ENCODE results near the gene PI4KA.

Gene PI4KA

DNA sequence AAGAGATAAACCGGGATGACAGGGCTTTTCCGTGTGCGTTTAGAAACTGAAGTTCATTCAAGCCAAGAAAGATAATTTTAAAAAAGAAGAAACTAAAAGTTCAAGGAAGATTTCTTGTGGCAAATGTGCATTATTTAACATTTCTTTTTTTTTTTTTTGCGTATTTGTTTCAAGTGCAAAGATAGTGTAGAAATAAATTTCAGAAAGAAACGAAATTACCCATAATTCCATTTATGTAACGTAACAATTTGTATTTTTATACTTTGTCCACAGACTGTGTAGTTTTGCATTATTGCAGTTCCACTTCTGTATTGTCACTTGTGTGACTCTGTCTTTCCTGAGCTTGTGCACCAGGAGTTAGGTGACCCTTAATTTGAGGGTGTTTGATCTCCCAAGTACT lies 24.2 kb upstream of the PI4KA start:
- in situ Hi-C loops (cut with MboI; ENCODE audit: low sequenced_read_pairs): loop anchor here (25.0 kb wide), 1 partner anchor 779 kb away; the partner anchor contains the start of gene PPIL2

- in situ Hi-C loops (cut with MboI; ENCODE audit: low sequenced_read_pairs): loop anchor here (25.0 kb wide), 1 partner anchor 780 kb away; the partner anchor contains the start of gene PPIL2
These were observed 23.5 kb upstream of the PI4KA start for GRCh38 chr22:20881869-20882815.

- in situ Hi-C loops (cut with MboI; ENCODE audit: low sequenced_read_pairs): loop anchor here (25.0 kb wide), 1 partner anchor 781 kb away; the partner anchor contains the start of gene PPIL2
These were observed 22.6 kb upstream of the PI4KA start for GRCh38 chr22:20881231-20881630.

DNA sequence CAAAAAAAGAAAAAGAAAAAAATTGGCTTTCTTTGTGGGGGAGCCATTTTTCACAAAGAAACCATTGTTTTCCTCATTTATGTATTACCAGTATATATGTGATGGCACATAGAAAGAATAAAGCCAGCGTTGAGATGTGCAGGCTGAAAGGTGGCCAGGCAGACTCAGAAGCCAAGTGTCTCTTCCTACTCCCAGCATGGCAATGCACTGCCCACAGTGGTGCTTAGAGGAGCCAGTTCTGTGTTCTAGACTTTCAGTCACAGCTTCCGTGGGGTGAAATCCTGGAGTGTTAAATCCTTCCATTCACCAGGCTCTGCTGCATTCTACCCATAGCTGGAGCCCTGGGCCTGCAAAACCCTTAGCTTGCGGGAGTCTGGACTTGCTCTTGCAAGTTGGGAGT lies 19.1 kb upstream of the PI4KA start:
- in situ Hi-C loops (cut with MboI; ENCODE audit: low sequenced_read_pairs): loop anchor here (25.0 kb wide), 1 partner anchor 785 kb away; the partner anchor contains the start of gene PPIL2

DNA sequence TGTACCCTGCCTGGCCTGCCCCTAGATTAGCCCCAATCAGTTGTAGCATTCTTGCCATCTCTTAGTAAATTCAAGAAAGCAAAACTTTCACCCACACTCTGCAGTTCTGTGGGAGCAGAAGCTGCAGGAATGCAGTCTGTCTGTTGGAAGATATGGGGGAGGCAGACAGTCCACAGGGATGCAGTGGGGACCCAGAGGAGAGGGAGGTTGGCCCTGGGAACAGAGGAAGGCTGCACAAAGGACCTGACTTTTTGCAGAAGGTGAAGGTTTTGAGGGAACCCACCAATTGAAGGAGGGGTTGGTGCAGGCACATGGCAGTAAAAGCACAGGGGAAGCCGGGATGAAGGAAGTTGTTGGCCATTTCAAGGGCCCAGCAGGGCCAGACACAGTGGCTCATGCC lies 16.7 kb upstream of the PI4KA start:
- in situ Hi-C loops (cut with MboI; ENCODE audit: low sequenced_read_pairs): loop anchor here (25.0 kb wide), 1 partner anchor 787 kb away; the partner anchor contains the start of gene PPIL2

- in situ Hi-C loops (cut with MboI; ENCODE audit: low sequenced_read_pairs): no loop called here
These were observed 14.6 kb upstream of the PI4KA start for GRCh38 chr22:20873214-20873613.

DNA sequence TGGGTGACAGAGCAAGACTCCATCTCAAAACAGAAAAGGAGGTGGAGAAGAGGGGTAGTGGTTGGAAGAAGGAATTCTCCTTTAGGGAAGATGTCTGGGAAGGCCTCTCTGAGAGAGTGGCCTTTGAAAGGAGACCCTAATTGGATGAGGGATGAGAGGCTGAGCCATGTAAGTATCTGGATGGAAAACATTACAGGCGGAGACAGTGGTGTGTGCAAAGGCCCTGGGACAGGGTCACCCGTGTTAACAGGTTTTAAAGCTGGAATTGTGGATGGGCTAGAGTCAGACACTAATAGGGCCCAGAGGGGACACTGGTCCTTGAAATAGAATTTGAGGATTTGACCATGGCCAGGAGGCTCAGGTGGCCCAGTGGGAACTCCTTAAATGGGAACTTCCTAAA lies 10.6 kb upstream of the PI4KA start:
- in situ Hi-C loops (cut with MboI; ENCODE audit: low sequenced_read_pairs): no loop called here

- in situ Hi-C loops (cut with MboI; ENCODE audit: low sequenced_read_pairs): no loop called here
These were observed 9.7 kb upstream of the PI4KA start for GRCh38 chr22:20868025-20868962.

GRCh38 chr22:20867179-20868024 lies 8.8 kb upstream of the PI4KA start:
- in situ Hi-C loops (cut with MboI; ENCODE audit: low sequenced_read_pairs): no loop called here

DNA sequence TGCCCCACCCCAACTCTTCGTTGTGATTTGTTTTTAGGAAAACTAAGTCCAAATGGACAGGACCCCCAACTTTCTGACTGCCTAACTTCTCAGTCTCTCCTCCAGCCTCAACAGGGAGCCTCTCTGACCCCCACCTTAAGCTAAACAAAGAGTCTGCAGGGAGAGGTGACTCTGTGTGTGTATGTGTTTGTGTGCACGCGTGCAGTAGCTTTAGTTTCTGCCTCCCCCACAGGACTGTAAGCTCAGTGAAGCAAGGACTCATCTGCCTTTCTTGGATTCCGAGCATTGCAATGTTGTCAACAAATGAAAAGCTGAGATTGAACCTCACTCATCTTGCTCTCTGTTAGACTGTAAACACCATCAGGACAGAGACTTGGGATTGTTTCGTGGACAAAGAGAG lies 8.1 kb upstream of the PI4KA start:
- in situ Hi-C loops (cut with MboI; ENCODE audit: low sequenced_read_pairs): no loop called here

DNA sequence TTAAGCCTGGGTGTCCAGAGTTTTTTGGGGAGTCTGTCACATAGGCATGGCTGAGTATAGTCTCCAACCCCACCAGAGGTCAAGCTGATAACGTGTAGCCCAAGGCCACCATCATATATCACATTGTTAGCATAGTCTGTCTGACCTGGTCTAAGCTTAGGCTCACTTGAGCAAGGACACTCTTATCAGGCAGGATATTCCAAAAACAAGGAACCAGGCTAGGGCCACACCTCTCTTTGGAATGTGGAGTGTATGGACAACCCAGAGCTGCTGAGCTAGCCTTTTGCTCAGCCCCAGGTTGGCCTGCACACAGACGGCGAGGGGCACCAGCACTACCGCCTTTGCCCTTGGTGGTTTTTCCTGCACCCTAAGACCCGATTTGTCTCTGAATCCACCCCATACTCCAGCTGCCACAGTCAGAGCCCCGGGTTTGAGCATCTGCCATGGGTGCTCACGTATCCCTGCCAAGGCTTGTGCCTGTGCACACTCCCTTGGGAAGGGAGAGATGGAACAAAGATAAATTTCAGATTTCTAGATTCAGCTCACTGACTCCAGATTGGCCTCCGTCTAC lies 7.3 kb upstream of the PI4KA start:
- in situ Hi-C loops (cut with MboI; ENCODE audit: low sequenced_read_pairs): no loop called here

GRCh38 chr22:20865331-20865730 lies 6.7 kb upstream of the PI4KA start:
- in situ Hi-C loops (cut with MboI; ENCODE audit: low sequenced_read_pairs): no loop called here

DNA sequence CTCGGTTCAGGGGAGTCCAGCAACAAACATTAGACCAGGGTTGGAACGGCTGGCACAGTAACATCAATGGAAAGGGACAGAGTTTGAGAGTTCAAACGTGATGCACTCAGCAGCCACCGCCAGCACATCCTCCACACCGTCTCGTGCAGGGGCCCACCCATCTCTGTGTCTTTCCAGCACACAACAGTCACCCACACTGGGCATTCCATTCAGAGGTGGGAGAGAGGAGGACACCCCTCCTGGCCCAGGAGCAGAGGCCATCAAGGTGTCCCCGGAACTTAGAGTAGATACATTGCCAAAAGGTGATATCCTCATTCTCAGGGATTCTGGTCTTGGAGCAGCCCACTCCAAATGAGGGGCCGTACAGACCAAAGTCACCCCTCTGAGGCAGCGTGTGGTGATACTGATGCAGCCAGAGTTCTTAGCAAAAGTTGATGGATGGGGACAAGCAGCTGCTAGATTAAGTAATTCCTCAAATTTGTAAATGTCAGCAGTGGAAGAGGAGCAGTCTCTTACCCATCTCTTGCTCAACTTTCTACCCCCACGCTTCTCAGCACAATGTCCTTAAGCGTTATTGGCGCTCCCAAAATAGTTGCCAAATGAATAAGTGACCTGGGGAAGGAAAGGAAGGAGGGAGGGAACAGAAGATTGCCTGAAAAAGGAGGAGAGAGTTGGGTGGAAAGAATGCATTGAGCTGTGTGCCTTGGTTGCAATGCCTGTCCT lies 5.7 kb upstream of the PI4KA start:
- in situ Hi-C loops (cut with MboI; ENCODE audit: low sequenced_read_pairs): no loop called here

- in situ Hi-C loops (cut with MboI; ENCODE audit: low sequenced_read_pairs): no loop called here
These were observed 4.8 kb upstream of the PI4KA start for GRCh38 chr22:20863366-20863765.

DNA sequence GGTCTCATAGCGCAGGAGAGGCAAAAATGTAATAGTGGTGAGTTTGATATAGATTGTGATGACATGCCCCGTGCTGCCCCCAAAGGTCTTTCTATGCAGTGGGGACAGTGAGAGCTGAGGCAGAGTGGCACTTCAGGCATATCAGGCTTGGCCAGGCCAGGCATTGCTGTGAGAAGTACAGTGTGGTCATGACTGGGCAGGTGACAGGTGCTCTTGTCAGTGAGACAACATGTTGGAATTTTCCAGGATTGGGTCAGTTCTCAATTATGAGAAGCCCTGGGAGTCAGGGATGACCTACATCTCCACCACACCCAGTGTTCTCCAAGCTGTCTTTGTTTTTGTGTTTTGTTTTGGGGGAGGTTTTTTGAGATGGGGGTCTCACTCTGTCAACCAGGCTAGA lies 3.9 kb upstream of the PI4KA start:
- in situ Hi-C loops (cut with MboI; ENCODE audit: low sequenced_read_pairs): no loop called here

DNA sequence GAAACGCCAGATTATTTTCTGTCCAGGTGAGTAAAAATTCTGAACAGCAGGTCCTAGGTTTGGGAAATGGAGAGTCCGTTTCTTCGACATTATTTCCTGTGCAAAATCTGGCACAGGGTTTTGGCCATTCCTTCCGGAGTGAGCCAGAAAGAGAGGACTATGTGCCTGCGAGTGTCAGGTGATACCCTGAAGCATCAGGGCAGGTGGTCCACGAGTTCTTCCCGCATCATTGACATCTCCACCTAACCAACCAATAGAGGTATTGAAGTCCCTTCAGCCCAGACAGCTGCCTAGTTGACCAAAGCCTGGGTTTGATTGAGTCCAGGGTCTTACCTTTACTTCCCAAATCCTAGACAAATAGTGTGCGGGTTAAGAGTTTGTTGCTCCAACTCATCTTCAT lies 1.0 kb upstream of the PI4KA start:
- in situ Hi-C loops (cut with MboI; ENCODE audit: low sequenced_read_pairs): no loop called here

DNA sequence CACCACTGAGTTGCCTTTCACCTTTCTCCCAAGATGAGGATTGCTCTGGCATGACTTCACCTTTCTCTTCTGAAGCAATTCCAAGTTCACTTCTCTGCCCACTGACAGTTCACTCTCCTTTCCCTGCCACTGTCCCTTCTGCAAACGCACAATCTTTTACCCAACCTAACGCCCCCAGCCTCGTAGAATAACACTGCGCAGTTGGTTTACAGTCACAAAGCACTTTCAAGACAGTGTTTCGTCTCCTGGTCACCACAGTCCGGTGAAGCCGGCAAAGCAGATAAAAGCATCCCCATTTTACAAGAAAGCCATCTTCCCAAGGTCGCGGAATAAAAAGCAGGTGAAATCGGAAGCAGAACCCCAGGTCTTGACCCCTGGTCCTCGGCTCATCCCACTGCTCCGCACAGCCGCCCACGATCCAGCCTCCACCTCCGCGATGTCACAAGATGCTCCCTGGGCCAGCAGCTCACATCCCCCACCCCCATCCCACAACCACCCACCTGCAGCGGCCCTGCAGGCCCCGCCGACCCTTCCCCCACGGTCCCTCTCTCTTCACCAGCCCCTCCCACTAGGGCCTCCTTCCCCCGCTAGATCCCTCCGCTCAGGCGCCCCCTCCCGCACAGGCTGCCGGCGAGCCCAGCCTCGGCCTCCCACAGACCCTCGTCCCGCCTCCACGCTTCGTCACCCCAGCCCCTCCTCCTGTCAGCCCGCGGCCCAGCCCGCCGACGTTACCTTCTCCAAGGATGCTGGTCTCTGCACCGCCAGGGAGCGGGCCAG lies 585 bp downstream of the PI4KA start:
- in situ Hi-C loops (cut with MboI; ENCODE audit: low sequenced_read_pairs): no loop called here

DNA sequence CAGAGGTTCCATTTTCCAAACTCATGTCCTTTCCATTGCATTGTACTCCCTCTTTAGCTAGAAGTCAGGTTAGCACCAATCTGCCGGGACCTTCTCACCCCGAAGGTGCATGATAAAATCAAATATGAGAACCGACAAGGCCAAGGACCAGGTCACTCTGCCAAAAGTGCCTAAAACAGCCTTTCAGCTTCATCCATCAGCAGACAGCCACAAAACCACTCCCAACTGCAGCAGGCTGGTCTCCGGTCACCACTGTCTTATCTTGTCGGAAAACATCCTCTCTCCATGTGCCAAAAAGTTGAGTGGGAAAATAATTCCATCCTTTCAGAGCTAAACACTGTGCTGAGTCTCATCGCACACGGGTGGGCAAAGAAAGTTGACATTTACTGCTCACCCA lies 1.4 kb downstream of the PI4KA start:
- in situ Hi-C loops (cut with MboI; ENCODE audit: low sequenced_read_pairs): no loop called here

DNA sequence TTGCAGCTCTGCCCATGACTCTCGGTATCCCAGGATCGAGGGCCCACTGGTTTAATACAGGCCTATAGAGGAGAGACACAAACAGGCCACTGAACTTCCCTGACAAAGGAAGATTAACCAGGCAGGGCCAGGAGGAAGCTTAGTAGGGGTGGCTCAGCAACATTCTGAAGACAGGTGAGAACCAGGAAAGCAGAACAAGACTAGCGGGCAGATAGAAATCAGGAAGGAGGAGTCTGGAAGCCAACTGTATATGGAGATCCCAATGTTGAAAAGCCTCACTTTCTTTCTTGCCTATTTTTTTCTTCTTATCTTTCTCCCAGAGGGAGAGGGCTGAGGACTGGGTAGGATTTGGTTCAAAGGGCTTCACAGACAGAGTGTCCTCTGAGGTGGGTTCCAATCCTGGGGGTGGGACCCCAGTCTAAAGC lies 5.4 kb downstream of the PI4KA start:
- in situ Hi-C loops (cut with MboI; ENCODE audit: low sequenced_read_pairs): no loop called here

All from HL-60/S4 treated with retinoic acid at 250 ng/mL for 4 days and 3 days (cell line).